Measurements from ENCODE around the gene BCL7A. TPM values are rescaled to one million over a fixed set of nuclear protein-coding genes. Genes with fewer than 3 reads are reported as not detected.

Gene BCL7A
- total and polyA plus RNA-seq, 4 donors: 3.5 to 8.3 (median 4.9) TPM

GRCh38 chr12:122086641-122087285, 65.1 kb downstream of the BCL7A start:
- WGBS: 76% methylated on average over 18 of the region's 18 CpGs
- peaks cover 0 to 9% (median 6%) of the 10 kb centered on the region in 4 donors for H3K36me3 ChIP-seq (ENCODE audit: control insufficient read depth in 4 of 4, insufficient read depth in 3 of 4, low read depth in 1 of 4, low read length in 3 of 4)
- H3K27ac ChIP-seq (ENCODE audit: low read depth in 1 of 2, low read length in 2 of 2): no peak overlapping the region
- TF ChIP-seq JUND (IDR thresholded peaks at IDR 0.05): no peak
- no peak for TF ChIP-seq FOXA1 (IDR thresholded peaks at IDR 0.05)
- TF ChIP-seq ATF3 (IDR thresholded peaks at IDR 0.05): no peak
- TF ChIP-seq MAX (IDR thresholded peaks at IDR 0.05): no peak
- no peak for TF ChIP-seq SP1 (IDR thresholded peaks at IDR 0.05)
- TF ChIP-seq CTCF (IDR thresholded peaks at IDR 0.05; ENCODE audit: low read depth, low read length, missing input control): no peak
- no peak for TF ChIP-seq RAD21 (IDR thresholded peaks at IDR 0.05)
- no peak for TF ChIP-seq HNF4A (conservative IDR thresholded peaks at IDR 0.05)
- no peak for TF ChIP-seq YY1 (IDR thresholded peaks at IDR 0.05)
- TF ChIP-seq NR2F2 (IDR thresholded peaks at IDR 0.05): no peak
- TF ChIP-seq REST (IDR thresholded peaks at IDR 0.05): no peak
- TF ChIP-seq EGR1 (IDR thresholded peaks at IDR 0.05; ENCODE audit: low read depth in 2 of 2): no peak
- no peaks in the 10 kb centered on the region for H3K27me3 ChIP-seq (ENCODE audit: control insufficient read depth in 4 of 4, insufficient read depth in 4 of 4, low read length in 3 of 4)
- peaks cover 4 to 22% (median 6%) of the 10 kb centered on the region in 4 donors for H3K4me1 ChIP-seq (ENCODE audit: control insufficient read depth in 4 of 4, insufficient read depth in 4 of 4, low read length in 3 of 4)
- no peaks in the 10 kb centered on the region for H3K9me3 ChIP-seq (ENCODE audit: control insufficient read depth in 4 of 4, low read length in 3 of 4)
- no peak for DNase-seq (ENCODE audit: low spot score)
- no peak overlapping the region for H3K9ac ChIP-seq (ENCODE audit: low read depth in 1 of 2, low read length in 2 of 2)
- H3K4me3 ChIP-seq (ENCODE audit: low read depth in 1 of 3, low read length in 3 of 3): no peak overlapping the region

GRCh38 chr12:122087431-122088178, 65.9 kb downstream of the BCL7A start:
- DNase-seq (ENCODE audit: low spot score): no peak
- WGBS: 88% methylated on average over 17 of the region's 17 CpGs
- no peaks in the 10 kb centered on the region for H3K27me3 ChIP-seq (ENCODE audit: control insufficient read depth in 4 of 4, insufficient read depth in 4 of 4, low read length in 3 of 4)
- no peak overlapping the region for H3K27ac ChIP-seq (ENCODE audit: low read depth in 1 of 2, low read length in 2 of 2)
- H3K9me3 ChIP-seq (ENCODE audit: control insufficient read depth in 4 of 4, low read length in 3 of 4): no peaks in the 10 kb centered on the region
- no peak overlapping the region for H3K4me3 ChIP-seq (ENCODE audit: low read depth in 1 of 3, low read length in 3 of 3)
- H3K36me3 ChIP-seq (ENCODE audit: control insufficient read depth in 4 of 4, insufficient read depth in 3 of 4, low read depth in 1 of 4, low read length in 3 of 4): peaks cover 0 to 9% (median 6%) of the 10 kb centered on the region in 4 donors
- no peak for TF ChIP-seq MAX (IDR thresholded peaks at IDR 0.05)
- TF ChIP-seq HNF4G (IDR thresholded peaks at IDR 0.05): no peak
- TF ChIP-seq TAF1 (conservative IDR thresholded peaks at IDR 0.05): no peak
- no peak for TF ChIP-seq JUND (IDR thresholded peaks at IDR 0.05)
- TF ChIP-seq RXRA (IDR thresholded peaks at IDR 0.05): no peak
- TF ChIP-seq YY1 (IDR thresholded peaks at IDR 0.05): no peak
- no peak overlapping the region for H3K9ac ChIP-seq (ENCODE audit: low read depth in 1 of 2, low read length in 2 of 2)
- H3K4me1 ChIP-seq (ENCODE audit: control insufficient read depth in 4 of 4, insufficient read depth in 4 of 4, low read length in 3 of 4): peaks cover 0 to 14% (median 2%) of the 10 kb centered on the region in 4 donors
